ENCODE data around the gene CCR6. TPM values are rescaled to one million over a fixed set of nuclear protein-coding genes. Genes with fewer than 3 reads are reported as not detected.

Gene CCR6
- total RNA-seq, 1 experiment from 2014 or later: not detected

GRCh38 chr6:167157414-167157813, 34.5 kb downstream of the CCR6 start:
- no peak overlapping the region for H2AK5ac ChIP-seq (ENCODE audit: insufficient read length, low read length)
- Mint-ChIP-seq H3K4me1 (peaks cover 18 to 32% of the 10 kb centered on the region in 2 experiments), H3K36me3 (ENCODE audit: insufficient read depth in 1 of 3, low read depth in 3 of 3) (peaks cover 0 to 16% (median 8%) of the 10 kb centered on the region in 3 experiments; a peak in 6 of 7 replicates), H3K27ac (no peak overlapping the region), H3K27me3 (ENCODE audit: low read depth) (peaks cover 3% of the 10 kb centered on the region; the same call in 1 of the 2 replicates), H3K4me3 (no peak overlapping the region), H3K9me3 (peaks cover 0 to 10% of the 10 kb centered on the region in 2 experiments; a peak in 3 of 5 replicates)
- H3K14ac ChIP-seq (ENCODE audit: insufficient read depth, low read length): no peak overlapping the region; the same call in 1 of the 2 replicates
- H3K79me1 ChIP-seq (ENCODE audit: insufficient read depth, low read depth, low read length, poor library complexity, severe bottlenecking): no peaks in the 10 kb centered on the region
- H4K20me1 ChIP-seq (ENCODE audit: control insufficient read depth, insufficient read depth, insufficient read length): no peaks in the 10 kb centered on the region
- H2BK20ac ChIP-seq (ENCODE audit: low read depth, low read length, poor library complexity, severe bottlenecking): no peak overlapping the region
- H4K5ac ChIP-seq (ENCODE audit: insufficient read length, low read depth, low read length): no peak overlapping the region
- H3K9me3 ChIP-seq (ENCODE audit: control insufficient read depth, low read depth, low read length): no peaks in the 10 kb centered on the region
- no peak overlapping the region for H3K56ac ChIP-seq (ENCODE audit: insufficient read length, low read depth, low read length)
- no peak overlapping the region for H4K8ac ChIP-seq (replicated peaks; ENCODE audit: insufficient read length, low read depth, low read length)
- peaks cover 3% of the 10 kb centered on the region; the same call in 1 of the 2 replicates for H3K4me1 ChIP-seq (ENCODE audit: insufficient read depth, low read length)
- no peak overlapping the region for H3K4ac ChIP-seq (ENCODE audit: low read depth, low read length)
- H3K9ac ChIP-seq (ENCODE audit: extremely low read depth, insufficient read length, low read length): no peak overlapping the region
- no peak overlapping the region for H2BK5ac ChIP-seq (ENCODE audit: insufficient read length, low read length)
- H2AFZ ChIP-seq (ENCODE audit: low read length): no peak overlapping the region
- H3T11ph ChIP-seq (ENCODE audit: low read length): no peak overlapping the region
- TF ChIP-seq CTCF (conservative IDR thresholded peaks at IDR 0.05): no peak
- no peaks in the 10 kb centered on the region for H3K27me3 ChIP-seq (ENCODE audit: insufficient read depth, low read length)
- no peak for DNase-seq
- WGBS (ENCODE audit: extremely low coverage, insufficient read length, low lambda C conversion rate): no CpG with 5 or more reads among the region's 19 CpGs
- no peak overlapping the region for H3K18ac ChIP-seq (ENCODE audit: insufficient read length, low read depth, low read length)
- no peak overlapping the region for H3K23ac ChIP-seq (ENCODE audit: insufficient read length, low read depth, low read length)
- H2BK120ac ChIP-seq (ENCODE audit: low read depth, low read length, poor library complexity, severe bottlenecking): no peak overlapping the region
- no peak overlapping the region for H2BK15ac ChIP-seq (ENCODE audit: low read depth, low read length)
- no peaks in the 10 kb centered on the region for H3K79me2 ChIP-seq (ENCODE audit: insufficient read depth, low read length)
- H4K91ac ChIP-seq (ENCODE audit: insufficient read length, low read depth, low read length): no peak overlapping the region
- H3K27ac ChIP-seq (ENCODE audit: insufficient read length, low read depth, low read length): no peak overlapping the region
- no peak overlapping the region for H2BK12ac ChIP-seq (ENCODE audit: insufficient read length, low read depth, low read length)
- H3K23me2 ChIP-seq (ENCODE audit: insufficient read length, low read depth, low read length, poor library complexity, severe bottlenecking): no peaks in the 10 kb centered on the region
- no peak overlapping the region for H3K4me2 ChIP-seq (ENCODE audit: insufficient read depth, insufficient read length, low read length)
